Measurements from ENCODE around the gene SMG6. TPM values are rescaled to one million over a fixed set of nuclear protein-coding genes. Genes with fewer than 3 reads are reported as not detected.

The SMG6 gene
- total RNA-seq, 1 experiment from 2014 or later = 28.6 TPM

DNA sequence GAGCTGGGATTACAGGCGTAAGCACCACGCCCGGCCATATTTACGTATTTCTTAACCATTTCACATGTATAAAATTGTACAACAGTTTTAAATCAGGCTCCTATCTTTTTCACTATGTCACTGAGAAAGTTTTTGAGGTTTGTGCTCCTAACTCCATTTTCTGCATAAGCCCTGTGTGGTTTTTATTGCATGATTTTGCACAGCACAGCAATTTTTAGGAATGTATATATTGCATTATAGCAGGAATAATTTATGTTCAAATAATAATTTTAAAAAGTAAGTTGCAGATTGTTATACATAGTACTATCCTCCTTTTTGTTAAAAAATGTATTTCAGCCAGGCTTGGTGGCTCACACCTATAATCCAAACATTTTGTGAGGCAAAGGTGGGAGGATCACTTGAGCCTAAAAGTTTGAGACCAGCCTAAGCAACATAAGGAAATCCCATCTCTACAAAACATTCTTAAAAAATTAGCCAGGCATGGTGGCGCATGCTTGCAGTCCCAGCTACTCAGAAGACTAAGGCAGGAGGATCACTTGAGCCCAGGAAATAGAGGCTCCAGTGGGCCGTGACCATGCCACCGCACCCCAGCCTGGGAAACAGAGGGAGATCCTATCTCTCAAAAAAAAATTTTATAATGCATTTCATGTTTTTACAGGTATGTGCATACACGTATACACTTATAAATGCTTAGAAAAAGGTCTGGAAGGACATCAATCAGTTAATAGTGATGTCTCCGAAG, 26.0 kb downstream of the SMG6 start:
- Histone ChIP-seq H4K20me1 (ENCODE audit: control insufficient read depth, insufficient read depth, insufficient read length) (no peaks in the 10 kb centered on the region), H3K18ac (ENCODE audit: insufficient read length, low read depth, low read length) (no peak overlapping the region), H3K4me2 (ENCODE audit: insufficient read depth, insufficient read length, low read length) (no peak overlapping the region), H3K56ac (ENCODE audit: insufficient read length, low read depth, low read length) (no peak overlapping the region), H3K4ac (ENCODE audit: low read depth, low read length) (no peak overlapping the region), H3K9me3 (ENCODE audit: control insufficient read depth, low read depth, low read length) (no peaks in the 10 kb centered on the region), H3K23me2 (ENCODE audit: insufficient read length, low read depth, low read length, poor library complexity, severe bottlenecking) (no peaks in the 10 kb centered on the region), H3T11ph (ENCODE audit: low read length) (no peak overlapping the region), H3K23ac (ENCODE audit: insufficient read length, low read depth, low read length) (no peak overlapping the region), H2BK20ac (ENCODE audit: low read depth, low read length, poor library complexity, severe bottlenecking) (no peak overlapping the region), H2BK120ac (ENCODE audit: low read depth, low read length, poor library complexity, severe bottlenecking) (no peak overlapping the region), H3K14ac (ENCODE audit: insufficient read depth, low read length) (no peak overlapping the region), H3K79me2 (ENCODE audit: insufficient read depth, low read length) (no peaks in the 10 kb centered on the region), H2AFZ (ENCODE audit: low read length) (no peak overlapping the region), H2BK12ac (ENCODE audit: insufficient read length, low read depth, low read length) (no peak overlapping the region), H3K27ac (ENCODE audit: insufficient read length, low read depth, low read length) (no peak overlapping the region), H2AK5ac (ENCODE audit: insufficient read length, low read length) (no peak overlapping the region), H3K79me1 (ENCODE audit: insufficient read depth, low read depth, low read length, poor library complexity, severe bottlenecking) (no peaks in the 10 kb centered on the region), H4K8ac (replicated peaks; ENCODE audit: insufficient read length, low read depth, low read length) (no peak overlapping the region), H2BK15ac (ENCODE audit: low read depth, low read length) (no peak overlapping the region), H4K5ac (ENCODE audit: insufficient read length, low read depth, low read length) (no peak overlapping the region), H4K91ac (ENCODE audit: insufficient read length, low read depth, low read length) (no peak overlapping the region), H3K4me1 (ENCODE audit: insufficient read depth, low read length) (no peaks in the 10 kb centered on the region), H3K9ac (ENCODE audit: extremely low read depth, insufficient read length, low read length) (no peak overlapping the region), H3K27me3 (ENCODE audit: insufficient read depth, low read length) (no peaks in the 10 kb centered on the region), H2BK5ac (ENCODE audit: insufficient read length, low read length) (no peak overlapping the region)
- no peak overlapping the region for H3K27ac Mint-ChIP-seq
- no peak for DNase-seq
- no peak overlapping the region for H3K4me3 Mint-ChIP-seq
- no peaks in the 10 kb centered on the region for H3K27me3 Mint-ChIP-seq (ENCODE audit: low read depth)
- H3K4me1 Mint-ChIP-seq = no peaks in the 10 kb centered on the region
- no peak for TF ChIP-seq CTCF (conservative IDR thresholded peaks at IDR 0.05)
- H3K36me3 Mint-ChIP-seq (ENCODE audit: insufficient read depth in 1 of 3, low read depth in 3 of 3) = peaks cover 16 to 49% (median 30%) of the 10 kb centered on the region in 3 experiments; a peak in 6 of 7 replicates
- no CpG with 5 or more reads among the region's 9 CpGs for WGBS (ENCODE audit: extremely low coverage, insufficient read length, low lambda C conversion rate)
- no peaks in the 10 kb centered on the region for H3K9me3 Mint-ChIP-seq
